DOHH2 (cell line): Measurements from ENCODE around the gene NPAS3.

Experiments used
- EZH2phosphoT487 ChIP-seq: fragments of 200-600 bp; sonication (generic); IDR thresholded peaks from 2 replicates; pipeline ENCODE4 v1.6.1; 2017; ENCODE audit warnings: borderline replicate concordance, mild to moderate bottlenecking, antibody characterized with exemption, low read length, moderate library complexity, mixed read lengths
- TF ChIP-seq, protein P1 (sequence below): fragments of 200-600 bp; sonication (generic); IDR thresholded peaks from one replicate; pipeline ENCODE4 v1.5.1; 2014; ENCODE audit warnings: antibody characterized with exemption, mild to moderate bottlenecking, low read depth, low read length; ENCODE audit not compliant: poor library complexity, severe bottlenecking

DNA sequence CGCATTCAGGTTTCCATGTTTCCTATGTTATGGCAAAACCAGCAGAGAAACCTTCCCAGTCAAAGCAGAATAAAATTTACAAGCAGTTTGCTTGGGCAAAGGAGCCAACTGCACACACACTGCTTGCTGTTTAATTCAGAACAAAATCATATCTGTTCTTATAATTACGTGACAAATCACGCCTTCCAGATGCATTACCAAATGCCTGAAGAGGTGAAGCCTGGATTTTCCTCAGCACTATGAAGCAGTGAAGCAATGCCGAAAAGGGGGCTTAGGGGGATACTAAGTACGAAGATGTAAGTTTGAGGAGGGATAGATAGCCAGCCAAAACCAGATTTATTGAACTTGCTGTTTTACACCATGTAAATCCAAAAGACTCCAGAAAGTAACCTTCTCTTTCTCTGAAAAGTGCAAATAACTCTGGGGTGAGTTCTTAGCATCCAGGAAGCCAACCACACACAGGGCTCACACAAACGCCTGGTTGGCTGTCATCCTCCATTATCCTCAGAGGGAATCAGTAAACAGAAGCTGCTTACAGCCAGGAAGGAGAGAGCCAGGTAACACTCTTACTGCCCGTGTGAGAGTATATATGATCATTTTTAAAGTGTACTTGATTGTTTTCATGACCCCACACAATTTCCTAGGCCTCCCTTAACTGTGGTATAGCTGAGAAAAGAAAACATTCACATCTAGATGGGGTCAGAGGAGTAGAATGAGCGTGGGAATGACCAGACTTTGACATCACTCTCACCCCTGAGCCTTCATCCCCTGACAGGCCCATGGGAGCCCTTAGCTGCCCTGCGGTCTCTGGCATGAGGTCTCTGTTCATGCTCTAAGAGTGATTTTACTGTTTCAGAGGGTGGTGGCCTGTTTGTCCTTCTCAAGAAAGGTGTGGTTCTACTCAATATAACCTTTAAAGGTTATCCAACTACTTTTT is 569.7 kb downstream of the NPAS3 start:
- TF ChIP-seq, protein P1, sequence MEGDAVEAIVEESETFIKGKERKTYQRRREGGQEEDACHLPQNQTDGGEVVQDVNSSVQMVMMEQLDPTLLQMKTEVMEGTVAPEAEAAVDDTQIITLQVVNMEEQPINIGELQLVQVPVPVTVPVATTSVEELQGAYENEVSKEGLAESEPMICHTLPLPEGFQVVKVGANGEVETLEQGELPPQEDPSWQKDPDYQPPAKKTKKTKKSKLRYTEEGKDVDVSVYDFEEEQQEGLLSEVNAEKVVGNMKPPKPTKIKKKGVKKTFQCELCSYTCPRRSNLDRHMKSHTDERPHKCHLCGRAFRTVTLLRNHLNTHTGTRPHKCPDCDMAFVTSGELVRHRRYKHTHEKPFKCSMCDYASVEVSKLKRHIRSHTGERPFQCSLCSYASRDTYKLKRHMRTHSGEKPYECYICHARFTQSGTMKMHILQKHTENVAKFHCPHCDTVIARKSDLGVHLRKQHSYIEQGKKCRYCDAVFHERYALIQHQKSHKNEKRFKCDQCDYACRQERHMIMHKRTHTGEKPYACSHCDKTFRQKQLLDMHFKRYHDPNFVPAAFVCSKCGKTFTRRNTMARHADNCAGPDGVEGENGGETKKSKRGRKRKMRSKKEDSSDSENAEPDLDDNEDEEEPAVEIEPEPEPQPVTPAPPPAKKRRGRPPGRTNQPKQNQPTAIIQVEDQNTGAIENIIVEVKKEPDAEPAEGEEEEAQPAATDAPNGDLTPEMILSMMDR: no peak
- no peak for TF ChIP-seq EZH2phosphoT487
